ENCODE measurements around the gene FAIM2.

Gene FAIM2

GRCh38 chr12:49903700-49904423 lies at the start of gene FAIM2:
Gene FAIM2 (minus strand): TSS chr12:49903900. CDS start chr12:49903792, 108 bp downstream.
- DNase-seq: peak; percentile 38

- DNase-seq: no peak
These were observed 49.5 kb upstream of the FAIM2 start for GRCh38 chr12:49953151-49953550.

- no peak for DNase-seq
These were observed 48.8 kb upstream of the FAIM2 start for GRCh38 chr12:49952391-49953055.

GRCh38 chr12:49951411-49952240 lies 47.9 kb upstream of the FAIM2 start:
- DNase-seq: no peak

GRCh38 chr12:49950273-49951251 lies 46.9 kb upstream of the FAIM2 start, which contains the start of gene AQP2:
Gene AQP2 (plus strand): TSS chr12:49950737. CDS start chr12:49950831, 94 bp downstream.
- DNase-seq: no peak

GRCh38 chr12:49949866-49950265 lies 46.2 kb upstream of the FAIM2 start:
- DNase-seq: no peak

GRCh38 chr12:49948866-49949845 lies 45.5 kb upstream of the FAIM2 start:
- no peak for DNase-seq

GRCh38 chr12:49947593-49948226 lies 44.0 kb upstream of the FAIM2 start:
- no peak for DNase-seq

- no peak for DNase-seq
These were observed 42.8 kb upstream of the FAIM2 start for GRCh38 chr12:49946497-49946896.

GRCh38 chr12:49946086-49946485 lies 42.4 kb upstream of the FAIM2 start:
- no peak for DNase-seq

GRCh38 chr12:49945394-49946080 lies 41.8 kb upstream of the FAIM2 start:
- DNase-seq: peak; percentile 84

- no peak for DNase-seq
These were observed 41.0 kb upstream of the FAIM2 start for GRCh38 chr12:49944718-49945117.

GRCh38 chr12:49944046-49944445 lies 40.3 kb upstream of the FAIM2 start:
- no peak for DNase-seq

- DNase-seq: no peak
These were observed 39.9 kb upstream of the FAIM2 start for GRCh38 chr12:49943625-49943960.

- peak; percentile 16 for DNase-seq
These were observed 39.4 kb upstream of the FAIM2 start for GRCh38 chr12:49942921-49943624.

- DNase-seq: no peak
These were observed 38.8 kb upstream of the FAIM2 start for GRCh38 chr12:49942512-49942893.

- DNase-seq: no peak
These were observed 38.1 kb upstream of the FAIM2 start for GRCh38 chr12:49941556-49942511.

GRCh38 chr12:49939707-49940106 lies 36.0 kb upstream of the FAIM2 start:
- no peak for DNase-seq
